Type B pancreatic cell (in vitro differentiated cells): ENCODE measurements around the gene CFAP68. TPM values are rescaled to one million over a fixed set of nuclear protein-coding genes. Genes with fewer than 3 reads are reported as not detected.

Source experiments
- DNase-seq: peaks from one replicate; pipeline ENCODE4 v3.0.0; 2021; ENCODE audit warnings: mixed read lengths; ENCODE audit not compliant: unreplicated experiment; ENCODE audit errors: extremely low spot score
- H3K27ac Mint-ChIP-seq: 2 replicates; pipeline ENCODE4 v1.8.0; 2021; ENCODE audit warnings: mild to moderate bottlenecking, mixed read lengths
- H3K27me3 Mint-ChIP-seq: 2 replicates; pipeline ENCODE4 v1.8.0; 2021; ENCODE audit warnings: mixed read lengths
- H3K36me3 Mint-ChIP-seq: 2 replicates; pipeline ENCODE4 v1.8.0; 2021; ENCODE audit warnings: mixed read lengths
- H3K4me1 Mint-ChIP-seq: one replicate; pipeline ENCODE4 v1.8.0; 2021; ENCODE audit warnings: mixed read lengths; ENCODE audit not compliant: unreplicated experiment
- H3K4me3 Mint-ChIP-seq: 2 replicates; pipeline ENCODE4 v1.8.0; 2021; ENCODE audit warnings: mild to moderate bottlenecking, mixed read lengths
- H3K9me3 Mint-ChIP-seq: 2 replicates; pipeline ENCODE4 v1.8.0; 2021; ENCODE audit warnings: mixed read lengths
- CTCF ChIP-seq: fragments of 200-600 bp; sonication (generic); conservative IDR thresholded peaks from 2 replicates; pipeline ENCODE4 v1.5.0; 2021; ENCODE audit warnings: antibody characterized with exemption, mild to moderate bottlenecking
- total RNA-seq: library from RNA; stranded (reverse); gene quantifications from 2 replicates; pipeline ENCODE4 v1.2.1, GENCODE V29; 2021; ENCODE audit warnings: low replicate concordance

The CFAP68 gene
- total RNA-seq, 1 donor from 2014 or later, result 24.0 TPM

- no peaks in the 10 kb centered on the region for H3K27me3 Mint-ChIP-seq
- H3K27ac Mint-ChIP-seq, result no peak overlapping the region
- peaks cover 25% of the 10 kb centered on the region for H3K36me3 Mint-ChIP-seq
- TF ChIP-seq CTCF, result no peak
- H3K4me1 Mint-ChIP-seq, result peaks cover 18% of the 10 kb centered on the region
- H3K9me3 Mint-ChIP-seq, result no peaks in the 10 kb centered on the region
- H3K4me3 Mint-ChIP-seq, result no peak overlapping the region
- no peak for DNase-seq
Observed at GRCh38 chr11:111836721-111837120, 42.6 kb upstream of the CFAP68 start.

GRCh38 chr11:111837366-111837891 lies 41.9 kb upstream of the CFAP68 start:
- no peaks in the 10 kb centered on the region for H3K27me3 Mint-ChIP-seq
- H3K27ac Mint-ChIP-seq, result no peak overlapping the region
- DNase-seq, result no peak
- H3K4me1 Mint-ChIP-seq, result peaks cover 18% of the 10 kb centered on the region
- no peak for TF ChIP-seq CTCF
- no peak overlapping the region for H3K4me3 Mint-ChIP-seq
- H3K36me3 Mint-ChIP-seq, result peaks cover 24% of the 10 kb centered on the region
- no peaks in the 10 kb centered on the region for H3K9me3 Mint-ChIP-seq

- no peaks in the 10 kb centered on the region for H3K9me3 Mint-ChIP-seq
Observed at GRCh38 chr11:111838054-111838453, 41.3 kb upstream of the CFAP68 start.

GRCh38 chr11:111840143-111840542 lies 39.2 kb upstream of the CFAP68 start:
- DNase-seq, result no peak
- H3K9me3 Mint-ChIP-seq, result no peaks in the 10 kb centered on the region
- H3K4me1 Mint-ChIP-seq, result peaks cover 8% of the 10 kb centered on the region
- H3K36me3 Mint-ChIP-seq, result peaks cover 16% of the 10 kb centered on the region
- TF ChIP-seq CTCF, result no peak
- no peaks in the 10 kb centered on the region for H3K27me3 Mint-ChIP-seq
- no peak overlapping the region for H3K4me3 Mint-ChIP-seq
- H3K27ac Mint-ChIP-seq, result no peak overlapping the region

More at GRCh38 chr11:111838054-111838453, 41.3 kb upstream of the CFAP68 start:
- peaks cover 24% of the 10 kb centered on the region for H3K36me3 Mint-ChIP-seq
- TF ChIP-seq CTCF, result no peak
- DNase-seq, result no peak
- H3K27me3 Mint-ChIP-seq, result no peaks in the 10 kb centered on the region
- no peak overlapping the region for H3K4me3 Mint-ChIP-seq
- H3K4me1 Mint-ChIP-seq, result peaks cover 18% of the 10 kb centered on the region
- H3K27ac Mint-ChIP-seq, result no peak overlapping the region

GRCh38 chr11:111841370-111842053 lies 37.8 kb upstream of the CFAP68 start:
- Mint-ChIP-seq H3K27me3 (no peaks in the 10 kb centered on the region), H3K27ac (peak overlapping the region; percentile 25), H3K9me3 (no peaks in the 10 kb centered on the region), H3K36me3 (peaks cover 12% of the 10 kb centered on the region), H3K4me3 (no peak overlapping the region), H3K4me1 (peaks cover 11% of the 10 kb centered on the region)
- peak; percentile 97 for TF ChIP-seq CTCF
- peak; percentile 84 for DNase-seq
